ENCODE data around the gene KRT77.

DNA sequence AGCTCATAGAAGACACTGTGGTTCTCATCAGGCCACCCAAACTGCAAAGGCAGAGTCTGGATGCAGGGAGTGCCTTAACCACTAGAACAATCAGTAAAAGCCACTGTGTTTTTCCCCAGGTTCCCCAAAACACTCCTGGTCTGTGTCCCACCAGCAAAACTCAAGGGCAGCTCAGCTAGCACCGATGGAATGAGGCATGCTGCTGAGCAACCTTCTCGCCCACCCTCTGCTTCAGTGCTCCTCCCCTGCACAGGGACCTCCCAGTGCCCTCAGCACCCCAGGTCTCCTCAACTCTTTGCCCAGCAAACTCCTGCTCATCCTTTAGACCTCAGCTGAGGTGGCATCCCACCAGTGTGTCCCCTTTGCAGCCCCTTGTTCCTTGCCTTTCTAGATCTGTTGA lies 4.0 kb downstream of the KRT77 start:
- TF ChIP-seq, protein P1, sequence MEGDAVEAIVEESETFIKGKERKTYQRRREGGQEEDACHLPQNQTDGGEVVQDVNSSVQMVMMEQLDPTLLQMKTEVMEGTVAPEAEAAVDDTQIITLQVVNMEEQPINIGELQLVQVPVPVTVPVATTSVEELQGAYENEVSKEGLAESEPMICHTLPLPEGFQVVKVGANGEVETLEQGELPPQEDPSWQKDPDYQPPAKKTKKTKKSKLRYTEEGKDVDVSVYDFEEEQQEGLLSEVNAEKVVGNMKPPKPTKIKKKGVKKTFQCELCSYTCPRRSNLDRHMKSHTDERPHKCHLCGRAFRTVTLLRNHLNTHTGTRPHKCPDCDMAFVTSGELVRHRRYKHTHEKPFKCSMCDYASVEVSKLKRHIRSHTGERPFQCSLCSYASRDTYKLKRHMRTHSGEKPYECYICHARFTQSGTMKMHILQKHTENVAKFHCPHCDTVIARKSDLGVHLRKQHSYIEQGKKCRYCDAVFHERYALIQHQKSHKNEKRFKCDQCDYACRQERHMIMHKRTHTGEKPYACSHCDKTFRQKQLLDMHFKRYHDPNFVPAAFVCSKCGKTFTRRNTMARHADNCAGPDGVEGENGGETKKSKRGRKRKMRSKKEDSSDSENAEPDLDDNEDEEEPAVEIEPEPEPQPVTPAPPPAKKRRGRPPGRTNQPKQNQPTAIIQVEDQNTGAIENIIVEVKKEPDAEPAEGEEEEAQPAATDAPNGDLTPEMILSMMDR (conservative IDR thresholded peaks at IDR 0.05; ENCODE audit: low read depth, low read length) = no peak
- TF ChIP-seq EZH2 (IDR thresholded peaks at IDR 0.05; ENCODE audit: low read length, unreplicated experiment) (no peak), EZH2phosphoT487 (IDR thresholded peaks at IDR 0.05; ENCODE audit: borderline replicate concordance, low read length) (no peak)

All from PC-3 (cell line).